GM10266 (cell line): ENCODE measurements around the gene TSPAN12.

Experiments used
- DNase-seq: peaks from one replicate; pipeline ENCODE4 v3.0.0; 2012; ENCODE audit errors: extremely low spot score
- TF ChIP-seq, protein P1 (sequence below): IDR thresholded peaks from 2 replicates; pipeline ENCODE4 v1.5.1; 2012; ENCODE audit warnings: mild to moderate bottlenecking, low read depth; ENCODE audit not compliant: control insufficient read depth, insufficient read depth; ENCODE audit errors: missing control alignments

TSPAN12 gene

DNA sequence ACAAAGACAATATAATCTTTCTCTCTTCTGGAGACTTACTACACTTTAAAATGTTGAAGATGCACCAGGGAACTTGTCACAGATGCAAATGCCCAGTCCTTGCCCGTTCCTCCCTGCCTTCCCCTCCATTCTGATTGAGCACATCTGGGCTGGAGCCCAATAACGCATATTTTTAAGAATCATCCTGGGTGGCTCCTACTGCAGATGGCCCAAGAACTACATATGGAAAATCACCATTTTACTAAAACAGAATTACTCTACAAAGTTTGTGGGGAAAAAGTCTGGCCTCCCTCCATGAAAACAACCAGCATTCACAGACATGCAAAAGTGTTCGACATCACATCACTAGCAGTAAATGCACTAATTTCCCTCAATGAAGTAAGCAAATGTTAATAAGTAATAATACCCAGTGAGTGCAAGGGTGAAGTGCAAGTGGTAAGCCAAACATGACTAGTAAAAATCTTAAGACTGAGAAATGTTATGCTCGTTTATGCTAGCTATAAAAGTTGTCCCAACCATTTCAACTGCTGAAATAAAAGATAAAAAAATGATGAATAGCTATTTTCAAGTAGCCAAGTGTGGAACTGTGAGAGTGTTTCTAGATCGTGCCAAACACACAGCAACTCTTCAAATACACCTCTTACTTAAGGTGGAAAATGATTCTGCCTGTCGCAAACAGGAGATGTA is 43.5 kb downstream of the TSPAN12 start:
- TF ChIP-seq, protein P1, sequence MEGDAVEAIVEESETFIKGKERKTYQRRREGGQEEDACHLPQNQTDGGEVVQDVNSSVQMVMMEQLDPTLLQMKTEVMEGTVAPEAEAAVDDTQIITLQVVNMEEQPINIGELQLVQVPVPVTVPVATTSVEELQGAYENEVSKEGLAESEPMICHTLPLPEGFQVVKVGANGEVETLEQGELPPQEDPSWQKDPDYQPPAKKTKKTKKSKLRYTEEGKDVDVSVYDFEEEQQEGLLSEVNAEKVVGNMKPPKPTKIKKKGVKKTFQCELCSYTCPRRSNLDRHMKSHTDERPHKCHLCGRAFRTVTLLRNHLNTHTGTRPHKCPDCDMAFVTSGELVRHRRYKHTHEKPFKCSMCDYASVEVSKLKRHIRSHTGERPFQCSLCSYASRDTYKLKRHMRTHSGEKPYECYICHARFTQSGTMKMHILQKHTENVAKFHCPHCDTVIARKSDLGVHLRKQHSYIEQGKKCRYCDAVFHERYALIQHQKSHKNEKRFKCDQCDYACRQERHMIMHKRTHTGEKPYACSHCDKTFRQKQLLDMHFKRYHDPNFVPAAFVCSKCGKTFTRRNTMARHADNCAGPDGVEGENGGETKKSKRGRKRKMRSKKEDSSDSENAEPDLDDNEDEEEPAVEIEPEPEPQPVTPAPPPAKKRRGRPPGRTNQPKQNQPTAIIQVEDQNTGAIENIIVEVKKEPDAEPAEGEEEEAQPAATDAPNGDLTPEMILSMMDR = no peak
- DNase-seq = no peak

DNA sequence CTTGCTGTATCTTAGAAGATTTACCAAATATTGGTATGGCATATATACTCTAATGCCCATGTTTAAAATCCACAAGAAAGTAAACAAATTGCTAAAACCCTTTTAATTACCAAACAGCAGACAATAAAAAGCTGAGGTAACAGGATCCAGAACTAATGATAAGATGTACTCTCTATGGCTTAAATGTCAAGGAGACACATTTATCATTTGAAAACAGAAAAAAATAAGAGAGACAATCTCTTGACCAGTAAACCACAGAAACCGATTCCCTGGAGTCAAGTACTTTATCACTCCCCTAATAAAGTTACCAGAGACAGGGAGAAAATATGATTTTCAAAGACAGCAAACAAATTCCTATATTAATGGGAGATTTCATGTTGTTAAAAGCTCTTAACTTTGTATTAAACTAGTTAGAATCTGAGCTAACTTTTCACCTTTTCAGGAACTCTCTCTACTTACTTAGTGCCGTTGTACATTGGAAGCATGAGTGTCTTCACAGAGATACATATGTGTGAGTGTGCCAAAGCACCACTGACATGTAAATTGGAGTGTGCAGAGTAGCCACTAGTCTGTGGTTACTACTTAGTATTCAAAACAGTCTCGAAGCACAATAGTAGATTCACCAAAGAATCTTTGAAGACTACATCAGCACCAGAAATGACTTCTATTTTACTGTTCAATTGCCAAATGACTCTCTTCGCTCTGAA is 44.2 kb downstream of the TSPAN12 start:
- no peak for DNase-seq
- TF ChIP-seq, protein P1 = no peak

DNA sequence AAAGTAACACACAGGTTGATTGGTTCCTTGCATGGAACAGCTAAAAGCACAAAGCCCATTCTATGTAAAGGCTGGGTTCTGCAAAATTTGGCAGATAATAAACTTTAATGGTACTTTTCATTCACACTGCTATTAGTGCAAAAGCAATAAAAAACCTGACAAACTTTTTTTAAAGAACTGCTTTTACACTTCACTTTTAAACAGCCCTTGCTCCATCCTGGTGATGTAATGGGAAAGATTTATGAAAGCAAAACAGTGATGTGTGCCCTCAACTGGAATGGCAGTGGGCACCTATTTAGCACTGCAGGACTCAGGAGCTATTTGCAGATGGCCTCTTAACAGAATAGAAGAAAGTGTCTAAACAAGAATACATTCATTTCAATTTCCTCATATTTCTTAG is 44.9 kb downstream of the TSPAN12 start:
- TF ChIP-seq, protein P1 = no peak

DNA sequence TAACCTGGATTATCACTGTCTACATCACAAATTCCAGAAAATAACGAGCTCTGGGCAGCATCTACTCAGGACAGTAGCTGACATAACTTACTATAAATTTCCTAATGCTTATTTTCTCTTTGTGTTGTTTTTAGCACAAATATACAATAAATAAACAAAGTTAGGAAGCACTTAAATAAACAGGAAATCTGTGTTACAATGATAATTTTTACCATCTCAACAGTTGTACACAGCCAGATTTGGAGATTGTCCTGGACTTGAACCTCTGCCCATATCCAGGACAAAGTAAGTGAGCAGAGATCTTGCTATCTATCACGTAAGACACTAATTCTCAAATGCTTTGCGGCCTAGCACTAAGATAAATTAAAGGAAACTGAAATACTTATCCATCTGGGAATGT is 48.7 kb downstream of the TSPAN12 start:
- TF ChIP-seq, protein P1 = no peak
- no peak for DNase-seq

More for the DNA sequence above, 44.9 kb downstream of the TSPAN12 start:
- no peak for DNase-seq

DNA sequence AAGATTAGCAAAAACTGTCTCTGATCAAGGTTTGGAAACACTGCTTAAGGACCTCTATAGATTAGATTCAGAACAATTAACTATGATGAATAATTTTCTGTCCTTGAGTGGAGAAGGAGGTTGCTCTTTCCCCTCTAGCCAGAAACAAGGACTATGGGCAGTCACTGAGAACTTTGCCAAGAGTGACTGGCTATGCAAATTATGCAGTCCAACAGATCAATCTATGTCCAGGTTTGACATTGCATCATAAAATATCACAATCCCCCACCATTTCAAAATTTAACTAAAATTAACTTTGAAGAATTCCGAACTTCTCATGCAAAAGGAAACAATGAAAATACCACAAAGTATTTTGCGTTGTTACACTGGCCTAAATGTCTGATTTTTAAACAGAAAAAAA is 50.6 kb downstream of the TSPAN12 start:
- TF ChIP-seq, protein P1 = no peak
- no peak for DNase-seq

DNA sequence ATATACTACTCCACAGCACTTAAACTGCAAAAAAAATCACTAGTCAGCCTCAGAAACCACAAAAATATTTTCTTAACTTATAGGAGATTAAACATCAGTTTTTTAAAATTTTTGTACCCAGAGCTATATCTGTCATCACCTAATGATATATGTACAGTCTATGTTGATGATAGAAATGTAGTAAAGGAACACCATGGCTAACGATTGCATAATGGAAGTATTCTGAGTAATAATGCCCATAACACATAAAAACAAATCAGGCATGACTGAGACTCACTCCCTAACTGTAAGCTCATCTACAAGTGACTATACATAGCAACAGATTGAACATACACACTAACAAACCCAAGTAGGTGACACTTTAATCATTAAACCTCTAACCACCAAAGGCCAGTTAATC is 51.3 kb downstream of the TSPAN12 start:
- peak; percentile 6 for DNase-seq
- TF ChIP-seq, protein P1 = no peak
